Endothelial cell of umbilical vein (primary cell): ENCODE measurements around the gene ASNS. TPM values are rescaled to one million over a fixed set of nuclear protein-coding genes. Genes with fewer than 3 reads are reported as not detected.

ENCODE experiments used
- BruUV-seq: library from RNA; stranded (reverse); fragments of 400-500 nt; replicated peaks from 2 replicates; lab custom pipeline; 2021; lab: Mats Ljungman, UMichigan
- CTCF ChIA-PET: fragments of 300-600, 350-600 bp; sonication (Branson Sonifier 250); formaldehyde crosslinking; loops from one replicate; lab custom pipeline; 2021; ENCODE audit warnings: antibody characterized with exemption, inconsistent platforms; lab: Charles Lee
- POLR2A ChIA-PET: fragments of 300-600, 350-600 bp; sonication (Branson Sonifier 250); formaldehyde crosslinking; loops from one replicate; lab custom pipeline; 2021; ENCODE audit warnings: antibody characterized with exemption, inconsistent platforms; lab: Charles Lee
- DNase-seq: peaks from one replicate; pipeline ENCODE4 v3.0.0-alpha.2; 2011; ENCODE audit warnings: low read depth, low spot score
- FAIRE-seq: peaks from 2 replicates; lab custom pipeline; 2011; peaks lifted over from hg19 to GRCh38; lab: Jason Lieb, UNC
- H2AFZ ChIP-seq: 2 replicates; pipeline ENCODE4 v1.6.0; 2012; ENCODE audit warnings: low read depth, low read length, control low read depth, inconsistent platforms
- H3K27ac ChIP-seq: 2 replicates; pipeline ENCODE4 v1.5.1; 2011; ENCODE audit warnings: low read depth, mild to moderate bottlenecking, control low read depth, low read length, moderate library complexity; ENCODE audit not compliant: insufficient read depth
- H3K27me3 ChIP-seq, 2 experiments: 2 replicates each; pipeline versions ENCODE4 v1.6.0 to v1.6.1; 2011; ENCODE audit warnings: low read length in 2 of 2, mixed read lengths in 1 of 2; ENCODE audit not compliant: control insufficient read depth in 2 of 2, insufficient read depth in 2 of 2
- H3K36me3 ChIP-seq, 2 experiments: 2 replicates in 1 of 2; 3 replicates in 1 of 2; pipeline ENCODE4 v1.5.1; 2011; ENCODE audit warnings: low read length in 2 of 2, mild to moderate bottlenecking in 1 of 2, moderate library complexity in 1 of 2; ENCODE audit not compliant: control insufficient read depth in 2 of 2, insufficient read depth in 2 of 2; ENCODE audit errors: extremely low read depth in 1 of 2
- H3K4me1 ChIP-seq: 3 replicates; pipeline ENCODE4 v1.5.1; 2011; ENCODE audit warnings: mild to moderate bottlenecking, low read length; ENCODE audit not compliant: control insufficient read depth, insufficient read depth; ENCODE audit errors: extremely low read depth
- H3K4me2 ChIP-seq: 2 replicates; pipeline ENCODE4 v1.6.1; 2011; ENCODE audit warnings: low read length, control low read depth, mixed read lengths; ENCODE audit not compliant: insufficient read depth
- H3K4me3 ChIP-seq, 3 experiments: fragments of 200-600 bp in 1 of 3; sonication (generic), shearing (Covaris generic) in 1 of 3; replicated peaks in 1 of 3; 2 replicates each; pipeline ENCODE4 v1.5.1; 2011 to 2016; ENCODE audit warnings: control low read depth in 3 of 3, low read length in 3 of 3, mild to moderate bottlenecking in 2 of 3, inconsistent platforms in 1 of 3, low read depth in 1 of 3, moderate library complexity in 1 of 3; ENCODE audit not compliant: insufficient read depth in 1 of 3
- H3K79me2 ChIP-seq: 2 replicates; pipeline ENCODE4 v1.6.0; 2012; ENCODE audit warnings: low read length, inconsistent platforms; ENCODE audit not compliant: control insufficient read depth, insufficient read depth
- H3K9ac ChIP-seq: replicated peaks from 2 replicates; pipeline ENCODE3; 2011; ENCODE audit warnings: low read length, control low read depth; ENCODE audit not compliant: insufficient read depth; ENCODE audit errors: extremely low read depth
- H3K9me1 ChIP-seq: replicated peaks from 3 replicates; pipeline ENCODE4 v1.6.0; 2011; ENCODE audit warnings: mild to moderate bottlenecking, low read length; ENCODE audit not compliant: control insufficient read depth, insufficient read depth; ENCODE audit errors: extremely low read depth
- H3K9me3 ChIP-seq: replicated peaks from 2 replicates; pipeline ENCODE4 v1.5.1; 2012; ENCODE audit warnings: low read length, inconsistent platforms; ENCODE audit not compliant: control insufficient read depth, insufficient read depth
- H4K20me1 ChIP-seq: replicated peaks from 2 replicates; pipeline ENCODE3; 2011; ENCODE audit warnings: mild to moderate bottlenecking, low read length; ENCODE audit not compliant: control insufficient read depth, insufficient read depth; ENCODE audit errors: extremely low read depth
- CTCF ChIP-seq, 2 donors: IDR thresholded peaks; 1 replicate in 1 of 2; 2 replicates in 1 of 2; pipeline ENCODE4 v1.5.1; 2011; ENCODE audit warnings: low read length in 2 of 2, mild to moderate bottlenecking in 2 of 2, moderate library complexity in 2 of 2, control low read depth in 1 of 2, inconsistent platforms in 1 of 2, low read depth in 1 of 2; ENCODE audit not compliant: insufficient read depth in 1 of 2; ENCODE audit errors: extremely low read depth in 1 of 2
- EZH2 ChIP-seq: IDR thresholded peaks from 2 replicates; pipeline ENCODE4 v1.6.1; 2012; ENCODE audit warnings: borderline replicate concordance, low read depth, mild to moderate bottlenecking, moderate library complexity, low read length, inconsistent platforms; ENCODE audit not compliant: severe bottlenecking
- FOS ChIP-seq: IDR thresholded peaks from 2 replicates; pipeline ENCODE4 v1.6.1; 2011; ENCODE audit warnings: mild to moderate bottlenecking, low read length, moderate library complexity, borderline replicate concordance; ENCODE audit not compliant: insufficient read depth
- JUN ChIP-seq: IDR thresholded peaks from 2 replicates; pipeline ENCODE4 v1.6.1; 2011; ENCODE audit warnings: borderline replicate concordance, low read depth; ENCODE audit not compliant: insufficient read length, insufficient read depth
- POLR2A ChIP-seq: IDR thresholded peaks from 2 replicates; pipeline ENCODE4 v1.6.1; 2012; ENCODE audit warnings: low read depth, mild to moderate bottlenecking, control low read depth, low read length
- POLR2AphosphoS5 ChIP-seq: IDR thresholded peaks from 2 replicates; pipeline ENCODE4 v1.6.1; 2012; ENCODE audit warnings: low read depth, mild to moderate bottlenecking, control low read depth, low read length, moderate library complexity; ENCODE audit not compliant: insufficient read depth
- dilution Hi-C: fragments of 300-500 bp; cut with MboI; formaldehyde crosslinking; loops from one replicate; pipeline ENCODE4 v1.15.0; 2019; ENCODE audit warnings: low sequenced_read_pairs; ENCODE audit not compliant: extremely low pct_ligation_motif_present
- intact Hi-C: fragments of 100-400 bp; cut with micrococcal nuclease; formaldehyde crosslinking; loops from one replicate; pipeline ENCODE4 v1.10.0; 2022
- polyA plus RNA-seq, 4 experiments: library from polyadenylated mRNA; depleted of rRNA in 3 of 4; stranded (reverse) in 3 of 4; unstranded in 1 of 4; fragments of >200 nt; gene quantifications; 2 replicates each; pipeline versions ENCODE4 v1.2.1 to v1.2.3, GENCODE V29; 2011 to 2012; ENCODE audit warnings: missing spikeins in 1 of 4
- small RNA-seq: library from RNA; depleted of rRNA; stranded (forward); fragments of <200 nt; gene quantifications from one replicate; pipeline ENCODE3, GENCODE V24; 2012; ENCODE audit warnings: low replicate concordance, low read depth; ENCODE audit not compliant: insufficient read depth, insufficient read length
- total RNA-seq: library from RNA; stranded (reverse); gene quantifications from 2 replicates; pipeline ENCODE4 v1.2.3, GENCODE V29; 2021

The ASNS gene
- total and polyA plus RNA-seq, 2 donors (not counting 3 experiments of a cell fraction or from before 2014, with no cell fraction given) = 5.1 to 15.0 TPM

- H3K4me2 ChIP-seq = no peak overlapping the region
- dilution Hi-C loops (no loop called here), intact Hi-C loops (no loop called here)
- BruUV-seq = no TSS peak
- H3K9me3 ChIP-seq = no peaks in the 10 kb centered on the region
- ChIA-PET CTCF (interaction anchor here (0.8 to 1.6 kb wide), 5 partner anchors 8 to 714 kb away, joined by 3 to 4 read pairs (median 3); no protein-coding TSS in a partner anchor), POLR2A (no interaction called here)
- H3K79me2 ChIP-seq = no peaks in the 10 kb centered on the region
- TF ChIP-seq POLR2A = no peak
- TF ChIP-seq FOS = no peak
- TF ChIP-seq EZH2 = no peak
- TF ChIP-seq POLR2AphosphoS5 = no peak
- no peak for TF ChIP-seq JUN
- no peak for TF ChIP-seq CTCF (IDR thresholded peaks at IDR 0.05; ENCODE audit: extremely low read depth in 1 of 2, insufficient read depth in 1 of 2, low read depth in 1 of 2, low read length in 2 of 2)
- H3K9ac ChIP-seq = no peak overlapping the region
- no peaks in the 10 kb centered on the region for H3K36me3 ChIP-seq
- DNase-seq (no peak), FAIRE-seq (no peak)
- H3K27ac ChIP-seq = no peak overlapping the region
- H3K4me1 ChIP-seq = no peaks in the 10 kb centered on the region
- H4K20me1 ChIP-seq = no peaks in the 10 kb centered on the region
- H3K9me1 ChIP-seq = no peaks in the 10 kb centered on the region
- H3K27me3 ChIP-seq = no peaks in the 10 kb centered on the region
- H3K4me3 ChIP-seq = no peak overlapping the region
- H2AFZ ChIP-seq = no peak overlapping the region
Measured at GRCh38 chr7:97818066-97818663, 54.0 kb downstream of the ASNS start.

Small RNA genes lying within 50 kb of the gene (small RNA-seq; reads per million reads assigned to genes)
- gene AC005326.1 (not detected), gene AC079781.2 (not detected), gene SNRPCP9 (not detected)

Other genes starting within 250 kb of the ASNS start
- gene TAC1, start 140.3 kb downstream of the ASNS start, total RNA-seq = not detected in 2 replicates
- gene TAC1, start 140.3 kb downstream of the ASNS start, polyA plus RNA-seq = not detected in 2 replicates
- gene OCM2, start 117.8 kb upstream of the ASNS start, total RNA-seq = not detected in 2 replicates
- gene OCM2, start 117.8 kb upstream of the ASNS start, polyA plus RNA-seq = not detected in 2 replicates
- gene LMTK2, start 234.5 kb upstream of the ASNS start, total RNA-seq = 13.8 and 16.6 TPM in 2 replicates
- gene LMTK2, start 234.5 kb upstream of the ASNS start, polyA plus RNA-seq = 5.1 and 5.9 TPM in 2 replicates